Astrocyte (in vitro differentiated cells and primary cell): ENCODE data around the gene TNK1. TPM values are rescaled to one million over a fixed set of nuclear protein-coding genes. Genes with fewer than 3 reads are reported as not detected.

ENCODE experiments used
- DNase-seq: peaks from one replicate; pipeline ENCODE4 v3.0.0-alpha.2; 2010; ENCODE audit warnings: low read depth
- FAIRE-seq: peaks from 2 replicates; lab custom pipeline; 2011; peaks lifted over from hg19 to GRCh38; lab: Jason Lieb, UNC
- H2AFZ ChIP-seq: 2 replicates; pipeline ENCODE4 v1.6.0; 2012; ENCODE audit warnings: low read depth, low read length, inconsistent platforms
- H3K27ac ChIP-seq: 2 replicates; pipeline ENCODE4 v1.5.1; 2011; ENCODE audit warnings: low read depth, low read length, inconsistent platforms
- H3K27me3 ChIP-seq: 2 replicates; pipeline ENCODE4 v1.6.0; 2011; ENCODE audit warnings: low read length, inconsistent platforms; ENCODE audit not compliant: insufficient read depth
- H3K36me3 ChIP-seq: 2 replicates; pipeline ENCODE4 v1.5.1; 2011; ENCODE audit warnings: low read length, inconsistent platforms; ENCODE audit not compliant: insufficient read depth
- H3K4me1 ChIP-seq: 2 replicates; pipeline ENCODE4 v1.5.1; 2011; ENCODE audit warnings: low read length, inconsistent platforms; ENCODE audit not compliant: insufficient read depth
- H3K4me2 ChIP-seq: 2 replicates; pipeline ENCODE4 v1.6.0; 2012; ENCODE audit warnings: low read length, inconsistent platforms
- H3K4me3 ChIP-seq: 2 replicates; pipeline ENCODE4 v1.5.1; 2011; ENCODE audit warnings: low read depth, mild to moderate bottlenecking, low read length, inconsistent platforms; ENCODE audit not compliant: insufficient read depth
- H3K79me2 ChIP-seq: 2 replicates; pipeline ENCODE4 v1.6.0; 2012; ENCODE audit warnings: mild to moderate bottlenecking, low read length, inconsistent platforms; ENCODE audit not compliant: insufficient read depth
- H3K9ac ChIP-seq: 2 replicates; pipeline ENCODE4 v1.6.0; 2012; ENCODE audit warnings: mild to moderate bottlenecking, low read length, inconsistent platforms
- H3K9me3 ChIP-seq: 2 replicates; pipeline ENCODE4 v1.5.1; 2012; ENCODE audit warnings: low read depth, mild to moderate bottlenecking, low read length, inconsistent platforms; ENCODE audit not compliant: insufficient read depth
- H4K20me1 ChIP-seq: 2 replicates; pipeline ENCODE4 v1.6.0; 2012; ENCODE audit warnings: low read length, inconsistent platforms; ENCODE audit not compliant: insufficient read depth
- H3K27ac Mint-ChIP-seq: one replicate; pipeline ENCODE4 v1.8.0; 2021; ENCODE audit warnings: mild to moderate bottlenecking, mixed read lengths; ENCODE audit not compliant: unreplicated experiment
- H3K27me3 Mint-ChIP-seq: one replicate; pipeline ENCODE4 v1.8.0; 2021; ENCODE audit warnings: low read depth, mixed read lengths; ENCODE audit not compliant: unreplicated experiment
- H3K36me3 Mint-ChIP-seq: one replicate; pipeline ENCODE4 v1.8.0; 2021; ENCODE audit warnings: low read depth, mixed read lengths; ENCODE audit not compliant: unreplicated experiment
- H3K4me1 Mint-ChIP-seq: one replicate; pipeline ENCODE4 v1.8.0; 2021; ENCODE audit warnings: low read depth, mixed read lengths; ENCODE audit not compliant: unreplicated experiment
- H3K4me3 Mint-ChIP-seq: one replicate; pipeline ENCODE4 v1.8.0; 2021; ENCODE audit warnings: mild to moderate bottlenecking, moderate library complexity, mixed read lengths; ENCODE audit not compliant: unreplicated experiment
- H3K9me3 Mint-ChIP-seq: one replicate; pipeline ENCODE4 v1.8.0; 2021; ENCODE audit warnings: mild to moderate bottlenecking, mixed read lengths; ENCODE audit not compliant: unreplicated experiment
- EZH2 ChIP-seq: IDR thresholded peaks from 2 replicates; pipeline ENCODE4 v1.6.1; 2012; ENCODE audit warnings: mild to moderate bottlenecking, low read length, inconsistent platforms; ENCODE audit not compliant: insufficient read depth
- total RNA-seq: library from RNA; stranded (reverse); gene quantifications from 2 replicates; pipeline ENCODE4 v1.2.1, GENCODE V29; 2021
- TF ChIP-seq, protein P1 (sequence below): IDR thresholded peaks from 2 replicates; pipeline ENCODE4 v1.5.1; 2011; ENCODE audit warnings: low read depth, mild to moderate bottlenecking, inconsistent platforms, low read length, moderate library complexity; ENCODE audit not compliant: insufficient read depth

TNK1 gene
- total RNA-seq, 1 donor from 2014 or later: 1.6 TPM

DNA sequence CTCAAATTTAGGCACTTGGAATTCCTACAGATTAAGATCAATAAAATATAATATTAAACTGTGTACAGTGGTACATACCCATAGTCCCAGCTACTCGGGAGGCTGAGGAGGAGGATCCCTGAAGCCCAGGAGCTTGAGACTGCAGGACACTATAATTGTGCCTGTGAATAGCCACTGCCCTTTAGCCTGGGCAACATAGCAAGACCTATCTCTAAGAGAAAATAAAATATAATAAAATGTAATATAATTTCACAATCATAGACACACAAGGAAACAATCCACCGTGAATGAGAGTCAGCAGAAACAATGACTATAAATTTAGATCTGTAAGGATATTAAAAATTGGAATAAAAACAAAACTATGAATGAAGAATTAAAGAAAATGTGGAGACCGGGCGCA lies 10.0 kb upstream of the TNK1 start:
- no peaks in the 10 kb centered on the region for H3K79me2 ChIP-seq
- FAIRE-seq: no peak

DNA sequence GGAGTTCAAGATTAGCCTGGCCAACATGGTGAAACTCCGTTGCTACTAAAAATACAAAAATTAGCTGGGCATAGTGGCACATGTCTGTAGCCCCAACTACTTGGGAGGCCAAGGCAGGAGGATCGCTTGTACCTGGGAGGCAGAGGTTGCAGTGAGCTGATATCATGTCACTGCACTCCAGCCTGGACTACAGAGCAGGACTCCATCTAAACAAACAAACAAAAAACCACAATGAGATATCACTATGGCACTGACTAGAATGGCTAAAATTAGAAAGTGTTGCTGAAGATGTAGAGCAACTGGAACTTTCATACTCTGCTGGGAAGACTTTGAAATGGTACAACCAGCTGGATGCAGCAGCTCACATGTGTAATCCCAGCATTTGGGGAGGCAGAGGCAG lies 6.5 kb upstream of the TNK1 start:
- Histone ChIP-seq H3K4me3 (no peak overlapping the region), H2AFZ (no peak overlapping the region), H3K4me1 (no peaks in the 10 kb centered on the region), H3K9ac (no peak overlapping the region), H3K36me3 (no peaks in the 10 kb centered on the region), H3K4me2 (no peak overlapping the region), H3K27ac (no peak overlapping the region), H4K20me1 (no peaks in the 10 kb centered on the region), H3K27me3 (no peaks in the 10 kb centered on the region), H3K79me2 (no peaks in the 10 kb centered on the region), H3K9me3 (peaks cover 2% of the 10 kb centered on the region)
- FAIRE-seq (no peak), DNase-seq (no peak)
- Mint-ChIP-seq H3K27ac (no peak overlapping the region), H3K36me3 (no peaks in the 10 kb centered on the region), H3K4me1 (no peaks in the 10 kb centered on the region), H3K4me3 (peak overlapping the region; percentile 46), H3K27me3 (peaks cover 13% of the 10 kb centered on the region), H3K9me3 (peaks cover 3% of the 10 kb centered on the region)
- TF ChIP-seq, protein P1, sequence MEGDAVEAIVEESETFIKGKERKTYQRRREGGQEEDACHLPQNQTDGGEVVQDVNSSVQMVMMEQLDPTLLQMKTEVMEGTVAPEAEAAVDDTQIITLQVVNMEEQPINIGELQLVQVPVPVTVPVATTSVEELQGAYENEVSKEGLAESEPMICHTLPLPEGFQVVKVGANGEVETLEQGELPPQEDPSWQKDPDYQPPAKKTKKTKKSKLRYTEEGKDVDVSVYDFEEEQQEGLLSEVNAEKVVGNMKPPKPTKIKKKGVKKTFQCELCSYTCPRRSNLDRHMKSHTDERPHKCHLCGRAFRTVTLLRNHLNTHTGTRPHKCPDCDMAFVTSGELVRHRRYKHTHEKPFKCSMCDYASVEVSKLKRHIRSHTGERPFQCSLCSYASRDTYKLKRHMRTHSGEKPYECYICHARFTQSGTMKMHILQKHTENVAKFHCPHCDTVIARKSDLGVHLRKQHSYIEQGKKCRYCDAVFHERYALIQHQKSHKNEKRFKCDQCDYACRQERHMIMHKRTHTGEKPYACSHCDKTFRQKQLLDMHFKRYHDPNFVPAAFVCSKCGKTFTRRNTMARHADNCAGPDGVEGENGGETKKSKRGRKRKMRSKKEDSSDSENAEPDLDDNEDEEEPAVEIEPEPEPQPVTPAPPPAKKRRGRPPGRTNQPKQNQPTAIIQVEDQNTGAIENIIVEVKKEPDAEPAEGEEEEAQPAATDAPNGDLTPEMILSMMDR: no peak
- TF ChIP-seq EZH2: no peak

More for the DNA sequence above, 10.0 kb upstream of the TNK1 start:
- no peaks in the 10 kb centered on the region for H3K36me3 ChIP-seq
- Mint-ChIP-seq H3K9me3 (no peaks in the 10 kb centered on the region), H3K36me3 (no peaks in the 10 kb centered on the region), H3K4me1 (peaks cover 1% of the 10 kb centered on the region), H3K4me3 (no peak overlapping the region), H3K27ac (no peak overlapping the region), H3K27me3 (peaks cover 18% of the 10 kb centered on the region)
- H3K4me1 ChIP-seq: no peaks in the 10 kb centered on the region
- TF ChIP-seq, protein P1: no peak
- TF ChIP-seq EZH2: no peak
- H2AFZ ChIP-seq: no peak overlapping the region
- H3K9ac ChIP-seq: no peak overlapping the region
- H3K27ac ChIP-seq: no peak overlapping the region
- H3K27me3 ChIP-seq: peaks cover 2% of the 10 kb centered on the region
- no peaks in the 10 kb centered on the region for H3K9me3 ChIP-seq
- H3K4me2 ChIP-seq: no peak overlapping the region
- no peak overlapping the region for H3K4me3 ChIP-seq
- H4K20me1 ChIP-seq: no peaks in the 10 kb centered on the region
- DNase-seq: no peak

DNA sequence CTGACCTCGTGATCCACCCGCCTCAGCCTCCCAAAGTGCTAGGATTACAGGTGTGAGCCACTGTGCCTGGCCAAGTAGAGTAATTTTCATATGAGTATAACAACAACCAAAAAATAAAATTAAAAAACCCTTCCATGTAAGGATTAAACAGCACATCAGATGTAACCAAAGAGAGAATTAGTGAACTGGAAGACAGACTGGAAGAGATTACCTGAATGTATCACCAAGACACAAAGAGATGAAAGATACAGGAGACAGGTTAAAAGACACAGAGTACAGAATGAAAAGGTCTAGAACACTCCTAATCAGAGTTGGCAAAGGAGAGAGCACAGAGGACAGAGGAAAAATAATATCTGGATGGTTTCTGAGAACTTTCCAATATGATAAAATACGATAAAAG lies 1.8 kb upstream of the TNK1 start:
- H2AFZ ChIP-seq: no peak overlapping the region
- Mint-ChIP-seq H3K27ac (no peak overlapping the region), H3K4me3 (peak overlapping the region; percentile 14), H3K4me1 (no peaks in the 10 kb centered on the region), H3K9me3 (peaks cover 10% of the 10 kb centered on the region), H3K27me3 (peaks cover 29% of the 10 kb centered on the region), H3K36me3 (no peaks in the 10 kb centered on the region)
- H3K79me2 ChIP-seq: no peaks in the 10 kb centered on the region
- no peaks in the 10 kb centered on the region for H3K36me3 ChIP-seq
- FAIRE-seq (no peak), DNase-seq (no peak)
- TF ChIP-seq, protein P1: no peak
- TF ChIP-seq EZH2: no peak
- no peak overlapping the region for H3K27ac ChIP-seq
- H3K9me3 ChIP-seq: peaks cover 6% of the 10 kb centered on the region
- no peak overlapping the region for H3K4me3 ChIP-seq
- H4K20me1 ChIP-seq: no peaks in the 10 kb centered on the region
- no peak overlapping the region for H3K4me2 ChIP-seq
- H3K9ac ChIP-seq: no peak overlapping the region
- peaks cover 38% of the 10 kb centered on the region for H3K27me3 ChIP-seq
- peaks cover 15% of the 10 kb centered on the region for H3K4me1 ChIP-seq
